CD14-positive monocyte (primary cell): Measurements from ENCODE around the gene ABCB8. TPM values are rescaled to one million over a fixed set of nuclear protein-coding genes. Genes with fewer than 3 reads are reported as not detected.

Source experiments
- DNase-seq, 3 donors: peaks; one replicate each; pipeline ENCODE4 v3.0.0-alpha.2; 2011 to 2022
- H2AFZ ChIP-seq: 2 replicates; pipeline ENCODE4 v1.6.0; 2012; ENCODE audit warnings: mild to moderate bottlenecking, low read depth, low read length, inconsistent platforms; ENCODE audit not compliant: insufficient read depth, poor library complexity, severe bottlenecking
- H3K27ac ChIP-seq, 2 donors: 1 replicate in 1 of 2; 2 replicates in 1 of 2; pipeline ENCODE4 v1.5.1; 2012 to 2013; ENCODE audit warnings: low read length in 2 of 2, control low read depth in 1 of 2, inconsistent platforms in 1 of 2, low read depth in 1 of 2, mild to moderate bottlenecking in 1 of 2
- H3K27me3 ChIP-seq, 2 donors: one replicate each; pipeline versions ENCODE4 v1.6.0 to v1.6.1; 2011 to 2013; ENCODE audit warnings: low read length in 2 of 2; ENCODE audit not compliant: control insufficient read depth in 2 of 2, insufficient read depth in 2 of 2
- H3K36me3 ChIP-seq, 2 donors: replicated peaks in 1 of 2; 1 replicate in 1 of 2; 2 replicates in 1 of 2; pipeline versions ENCODE4 v1.5.1 to v1.6.1; 2012 to 2013; ENCODE audit warnings: low read length in 2 of 2, control low read depth in 1 of 2, inconsistent platforms in 1 of 2, mild to moderate bottlenecking in 1 of 2; ENCODE audit not compliant: insufficient read depth in 2 of 2, control insufficient read depth in 1 of 2
- H3K4me1 ChIP-seq, 2 donors: 1 replicate in 1 of 2; 2 replicates in 1 of 2; pipeline versions ENCODE4 v1.5.1 to v1.6.1; 2012 to 2013; ENCODE audit warnings: low read length in 2 of 2, control low read depth in 1 of 2, inconsistent platforms in 1 of 2, mild to moderate bottlenecking in 1 of 2, moderate library complexity in 1 of 2; ENCODE audit not compliant: insufficient read depth in 2 of 2, control insufficient read depth in 1 of 2
- H3K4me2 ChIP-seq: replicated peaks from 2 replicates; pipeline ENCODE3; 2012; ENCODE audit warnings: low read length, moderate library complexity, mild to moderate bottlenecking; ENCODE audit not compliant: poor library complexity, severe bottlenecking; ENCODE audit errors: extremely low read depth
- H3K4me3 ChIP-seq, 3 experiments: fragments of 200-600 bp in 1 of 3; sonication (generic) in 1 of 3; replicated peaks in 1 of 3; 1 replicate in 2 of 3; 2 replicates in 1 of 3; pipeline ENCODE4 v1.5.1; 2011 to 2013; ENCODE audit warnings: low read length in 3 of 3, mild to moderate bottlenecking in 3 of 3, control low read depth in 2 of 3, low read depth in 2 of 3, inconsistent platforms in 1 of 3, moderate library complexity in 1 of 3
- H3K79me2 ChIP-seq: 2 replicates; pipeline ENCODE4 v1.6.0; 2012; ENCODE audit warnings: mild to moderate bottlenecking, control low read depth, inconsistent platforms, low read length, moderate library complexity; ENCODE audit not compliant: insufficient read depth
- H3K9ac ChIP-seq: 2 replicates; pipeline ENCODE4 v1.6.0; 2017; ENCODE audit warnings: low read length, mild to moderate bottlenecking; ENCODE audit not compliant: insufficient read depth, poor library complexity, severe bottlenecking
- H3K9me3 ChIP-seq, 2 donors: replicated peaks in 1 of 2; 1 replicate in 1 of 2; 2 replicates in 1 of 2; pipeline versions ENCODE4 v1.5.1 to v1.6.1; 2012 to 2013; ENCODE audit warnings: low read length in 2 of 2, control low read depth in 1 of 2; ENCODE audit not compliant: control insufficient read depth in 1 of 2, insufficient read depth in 1 of 2
- H4K20me1 ChIP-seq: 2 replicates; pipeline ENCODE4 v1.6.0; 2012; ENCODE audit warnings: mild to moderate bottlenecking, low read length, control low read depth, moderate library complexity; ENCODE audit not compliant: insufficient read depth
- H3K27ac Mint-ChIP-seq, 7 donors: one replicate each; pipeline ENCODE4 v1.8.0; 2020; ENCODE audit warnings: mild to moderate bottlenecking in 7 of 7, mixed read lengths in 7 of 7, moderate library complexity in 6 of 7, inconsistent platforms in 2 of 7
- H3K27me3 Mint-ChIP-seq, 3 donors: one replicate each; pipeline ENCODE4 v1.8.0; 2021 to 2022; ENCODE audit warnings: low read depth in 3 of 3, mild to moderate bottlenecking in 3 of 3, mixed read lengths in 3 of 3, moderate library complexity in 3 of 3, inconsistent platforms in 1 of 3
- H3K36me3 Mint-ChIP-seq, 2 donors: one replicate each; pipeline ENCODE4 v1.8.0; 2020; ENCODE audit warnings: mixed read lengths in 2 of 2, inconsistent platforms in 1 of 2, mild to moderate bottlenecking in 1 of 2
- H3K4me1 Mint-ChIP-seq: one replicate; pipeline ENCODE4 v1.8.0; 2020; ENCODE audit warnings: mild to moderate bottlenecking, mixed read lengths
- H3K4me3 Mint-ChIP-seq, 2 donors: one replicate each; pipeline ENCODE4 v1.8.0; 2020; ENCODE audit warnings: mild to moderate bottlenecking in 2 of 2, mixed read lengths in 2 of 2, moderate library complexity in 1 of 2
- H3K9me3 Mint-ChIP-seq, 7 donors: one replicate each; pipeline ENCODE4 v1.8.0; 2020 to 2022; ENCODE audit warnings: mixed read lengths in 7 of 7, mild to moderate bottlenecking in 6 of 7, moderate library complexity in 6 of 7, inconsistent platforms in 2 of 7
- CTCF ChIP-seq: fragments of 200-600 bp; IDR thresholded peaks from one replicate; pipeline ENCODE4 v1.8.0; 2022; ENCODE audit warnings: antibody characterized with exemption, mild to moderate bottlenecking
- WGBS: methylation state at CpG from one replicate; pipeline ENCODE4 v1.1.5; 2013; ENCODE audit warnings: missing lambda C conversion rate; ENCODE audit not compliant: insufficient coverage; 5-methylcytosine and 5-hydroxymethylcytosine counted together
- intact Hi-C, 2 donors: fragments of 100-400 bp; cut with micrococcal nuclease; formaldehyde crosslinking; loops; one replicate each; pipeline versions ENCODE4 v1.15.0 to v1.15.1; 2023
- polyA plus RNA-seq, 3 donors: library from polyadenylated mRNA; depleted of rRNA in 1 of 3; unstranded in 2 of 3; stranded (reverse) in 1 of 3; fragments of 300-500 nt in 2 of 3; fragments of >200 nt in 1 of 3; fragmentation: Illumina TruSeq in 2 of 3; gene quantifications; 1 replicate in 2 of 3; 2 replicates in 1 of 3; pipeline ENCODE4 v1.2.3, GENCODE V29; 2012 to 2021

Gene ABCB8
- polyA plus RNA-seq, 3 donors = 9.3 to 19.9 (median 9.5) TPM

GRCh38 chr7:151091988-151092387 is 63.7 kb downstream of the ABCB8 start:
- Histone ChIP-seq H3K27ac (no peak overlapping the region), H3K9me3 (no peaks in the 10 kb centered on the region), H3K9ac (no peak overlapping the region), H3K4me1 (peaks cover 37 to 46% of the 10 kb centered on the region in 2 donors), H3K79me2 (peaks cover 76% of the 10 kb centered on the region), H3K36me3 (peaks cover 2 to 17% of the 10 kb centered on the region in 2 donors), H3K4me2 (no peak overlapping the region), H2AFZ (no peak overlapping the region), H3K4me3 (no peak overlapping the region), H4K20me1 (peaks cover 97% of the 10 kb centered on the region), H3K27me3 (no peaks in the 10 kb centered on the region)
- Mint-ChIP-seq H3K27ac (no peak overlapping the region), H3K27me3 (no peaks in the 10 kb centered on the region), H3K9me3 (peaks cover 0 to 2% (median 0%) of the 10 kb centered on the region in 7 donors), H3K4me3 (no peak overlapping the region), H3K36me3 (peaks cover 23 to 28% of the 10 kb centered on the region in 2 donors), H3K4me1 (peaks cover 45% of the 10 kb centered on the region)
- TF ChIP-seq CTCF = no peak
- 97% methylated on average over 13 of the region's 14 CpGs for WGBS
- intact Hi-C loops = loop anchor here (1.0 to 10.0 kb wide), 3 partner anchors 13 to 57 kb away; no protein-coding TSS in a partner anchor
- DNase-seq = no peak

DNA sequence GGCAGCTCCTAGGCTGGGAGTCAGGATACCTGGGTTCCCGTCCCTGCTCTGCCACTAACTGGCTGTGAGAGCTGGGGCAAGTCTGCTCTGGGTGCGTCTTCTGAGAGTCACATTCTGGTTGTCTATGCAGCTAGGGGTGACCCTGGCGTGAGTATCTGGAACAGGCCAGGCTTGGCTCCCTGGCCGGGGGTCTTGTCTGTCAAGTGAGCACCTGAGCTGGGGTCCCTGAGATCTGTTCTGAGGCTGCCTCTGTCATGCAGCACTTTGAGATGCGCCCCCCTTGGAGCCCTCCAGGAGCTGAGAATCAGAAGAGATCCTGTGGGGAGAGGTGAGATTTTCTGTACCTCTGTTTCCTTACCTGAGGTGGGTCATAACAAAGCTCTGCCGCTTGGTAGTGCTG is 65.5 kb downstream of the ABCB8 start:
- H3K27me3 ChIP-seq = no peaks in the 10 kb centered on the region
- no peak overlapping the region for H3K4me2 ChIP-seq
- WGBS = 98% methylated on average over 6 of the region's 6 CpGs
- Mint-ChIP-seq H3K4me3 (no peak overlapping the region), H3K36me3 (peaks cover 25 to 33% of the 10 kb centered on the region in 2 donors), H3K27me3 (no peaks in the 10 kb centered on the region), H3K27ac (no peak overlapping the region), H3K9me3 (peaks cover 0 to 2% (median 0%) of the 10 kb centered on the region in 7 donors), H3K4me1 (peaks cover 38% of the 10 kb centered on the region)
- H3K4me1 ChIP-seq = peaks cover 22 to 29% of the 10 kb centered on the region in 2 donors
- TF ChIP-seq CTCF = no peak
- intact Hi-C loops = loop anchor here in 1 of 2 donors (2.0 to 10.0 kb wide), 3 partner anchors 15 to 59 kb away; no protein-coding TSS in a partner anchor
- H4K20me1 ChIP-seq = peaks cover 99% of the 10 kb centered on the region
- H3K9ac ChIP-seq = no peak overlapping the region
- no peak overlapping the region for H3K4me3 ChIP-seq
- no peaks in the 10 kb centered on the region for H3K9me3 ChIP-seq
- no peak overlapping the region for H2AFZ ChIP-seq
- DNase-seq = no peak
- H3K36me3 ChIP-seq = peaks cover 2 to 17% of the 10 kb centered on the region in 2 donors
- H3K27ac ChIP-seq = no peak overlapping the region
- peaks cover 84% of the 10 kb centered on the region for H3K79me2 ChIP-seq
